H7 (cell line): ENCODE measurements around the gene MGAT1. TPM values are rescaled to one million over a fixed set of nuclear protein-coding genes. Genes with fewer than 3 reads are reported as not detected.

ENCODE experiments used
- DNase-seq: peaks from one replicate; pipeline ENCODE4 v3.0.0; 2012
- H3K27me3 ChIP-seq: 2 replicates; pipeline ENCODE4 v1.6.0; 2011; ENCODE audit warnings: mild to moderate bottlenecking, low read length; ENCODE audit not compliant: control insufficient read depth, insufficient read depth
- H3K36me3 ChIP-seq: replicated peaks from 2 replicates; pipeline ENCODE4 v1.5.1; 2011; ENCODE audit warnings: low read length; ENCODE audit not compliant: control insufficient read depth, insufficient read depth
- H3K4me3 ChIP-seq: 2 replicates; pipeline ENCODE4 v1.5.1; 2011; ENCODE audit warnings: low read depth, mild to moderate bottlenecking, control low read depth, low read length, moderate library complexity; ENCODE audit not compliant: insufficient read depth
- total RNA-seq: library from RNA; depleted of rRNA; stranded (reverse); fragments of >200 nt; shearing (Covaris generic); gene quantifications from 2 replicates; pipeline ENCODE4 v1.2.3, GENCODE V29; 2014

Gene MGAT1
- total RNA-seq, 1 experiment from 2014 or later = 77.8 TPM

DNA sequence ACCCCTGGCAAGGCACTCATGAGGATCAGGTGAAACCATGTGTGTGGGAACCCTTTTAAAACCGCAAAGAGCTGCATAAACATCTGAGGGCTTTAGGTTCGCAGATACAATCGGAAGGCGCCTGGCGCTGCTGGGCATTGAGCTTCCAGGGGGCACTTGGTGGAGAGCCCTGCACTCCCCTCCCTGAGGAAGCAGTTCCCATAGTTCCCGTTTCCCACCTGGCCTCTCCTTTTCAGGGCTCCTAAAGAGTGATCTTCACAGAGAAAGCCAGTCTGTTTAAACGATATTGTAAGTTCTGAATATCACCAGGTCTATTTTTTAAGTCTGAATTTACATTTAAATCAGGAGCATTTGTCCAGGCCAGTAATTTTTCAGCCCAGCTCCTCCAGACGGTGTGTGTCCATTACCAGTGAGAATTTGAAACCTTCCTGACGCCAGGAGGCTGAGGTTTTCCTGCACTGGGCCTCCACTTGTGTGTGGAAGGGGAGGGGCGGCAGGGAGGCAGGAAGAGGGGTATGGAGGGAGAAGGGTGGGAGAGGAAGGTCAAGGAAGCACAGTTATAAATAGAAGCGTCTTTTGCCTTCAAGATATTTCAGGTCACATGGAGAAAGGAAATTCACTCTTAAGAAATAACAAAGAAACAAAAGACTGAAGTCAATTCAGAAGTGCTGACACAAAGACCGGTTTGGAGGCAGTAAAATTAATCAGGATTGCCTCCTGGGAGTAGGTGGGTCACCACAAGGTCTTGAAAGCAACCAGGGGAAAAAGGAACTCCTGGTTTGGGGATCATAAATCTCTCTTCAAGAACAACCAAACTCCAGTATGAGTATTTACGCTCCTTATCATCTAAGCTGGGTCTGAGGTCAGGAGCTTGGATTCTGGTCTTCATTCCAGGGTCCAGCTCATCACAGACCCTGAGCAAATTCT, 14.3 kb upstream of the MGAT1 start:
- no peak overlapping the region for H3K4me3 ChIP-seq
- no peak for DNase-seq
- no peaks in the 10 kb centered on the region for H3K36me3 ChIP-seq
- no peaks in the 10 kb centered on the region for H3K27me3 ChIP-seq

DNA sequence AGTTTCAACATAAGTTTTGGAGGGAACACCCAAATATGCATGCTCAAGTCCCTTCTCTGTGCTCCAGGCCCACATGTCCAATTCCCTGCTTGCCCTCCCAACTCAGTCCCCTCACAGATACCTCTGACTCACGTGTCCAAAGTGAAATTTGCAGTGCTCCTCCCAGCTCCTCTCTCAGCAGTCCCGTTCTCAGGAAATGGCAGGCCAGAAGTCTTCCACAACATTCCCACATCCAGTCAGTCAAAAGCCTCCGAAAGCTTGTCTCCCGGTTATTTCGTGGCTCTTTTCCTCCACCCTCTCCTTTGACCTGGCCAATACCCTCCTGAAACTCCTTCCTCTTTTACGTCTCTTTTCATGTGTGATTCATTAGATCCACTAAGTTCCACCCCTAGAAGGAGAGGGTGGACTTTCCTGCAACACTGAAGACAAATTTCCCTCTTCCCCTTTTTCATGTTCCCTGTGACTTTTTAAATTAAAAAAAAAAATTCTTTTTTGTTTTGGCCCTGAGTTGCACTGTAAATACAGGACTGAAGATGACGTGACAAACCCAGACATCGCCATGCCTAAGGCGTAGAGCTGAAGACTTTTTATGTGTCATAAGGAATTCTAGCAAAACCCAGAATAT, 12.8 kb upstream of the MGAT1 start:
- Histone ChIP-seq H3K4me3 (no peak overlapping the region), H3K36me3 (no peaks in the 10 kb centered on the region), H3K27me3 (no peaks in the 10 kb centered on the region)
- DNase-seq = no peak

DNA sequence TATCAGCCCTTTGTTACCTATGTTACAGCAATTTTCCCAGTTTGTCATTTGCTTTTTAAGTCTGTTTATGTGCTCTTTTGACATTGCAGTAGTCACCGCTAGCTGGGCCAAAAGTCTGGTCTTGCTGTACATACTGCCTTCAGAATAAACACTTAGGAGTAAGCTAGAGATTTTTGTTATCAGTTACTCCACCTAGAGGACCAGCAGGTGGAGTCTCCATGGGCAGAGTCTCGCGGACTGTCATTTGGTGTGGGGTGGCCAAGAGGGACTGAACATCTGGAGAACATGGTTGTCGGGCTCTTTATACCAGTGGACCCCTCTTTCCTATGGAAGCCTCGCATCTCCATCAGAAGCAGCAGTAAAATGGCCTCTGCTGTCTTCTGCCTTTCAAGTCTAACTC, 10.8 kb upstream of the MGAT1 start:
- Histone ChIP-seq H3K36me3 (no peaks in the 10 kb centered on the region; the same call in 1 of the 2 replicates), H3K4me3 (no peak overlapping the region), H3K27me3 (no peaks in the 10 kb centered on the region)
- DNase-seq = no peak

DNA sequence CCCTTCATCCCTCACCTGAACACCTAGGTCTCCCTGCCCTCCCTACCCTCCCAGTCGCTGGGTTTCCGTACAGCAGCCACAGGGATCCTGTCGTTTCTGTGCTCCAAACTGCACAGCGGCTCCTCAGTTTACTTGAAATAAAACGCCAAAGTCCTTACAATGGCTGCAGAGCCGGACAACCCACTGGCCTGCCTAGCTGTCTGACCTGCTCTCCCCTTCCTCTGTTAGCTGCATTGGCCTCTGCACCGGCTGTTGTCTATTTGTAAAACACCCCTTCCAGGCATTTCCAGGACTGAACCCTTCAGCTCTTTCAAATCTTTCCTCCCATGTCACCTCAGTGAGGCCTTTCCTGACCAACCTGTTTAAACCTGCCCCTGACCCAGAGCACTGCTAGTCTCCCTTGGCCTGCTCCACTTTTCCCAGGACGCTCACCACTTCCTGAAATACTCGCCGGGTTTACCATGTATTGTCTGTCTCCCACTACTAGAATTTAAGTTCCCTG, 9.1 kb upstream of the MGAT1 start:
- Histone ChIP-seq H3K27me3 (no peaks in the 10 kb centered on the region), H3K36me3 (no peaks in the 10 kb centered on the region; the same call in 1 of the 2 replicates), H3K4me3 (no peak overlapping the region; the same call in 1 of the 2 replicates)
- no peak for DNase-seq

DNA sequence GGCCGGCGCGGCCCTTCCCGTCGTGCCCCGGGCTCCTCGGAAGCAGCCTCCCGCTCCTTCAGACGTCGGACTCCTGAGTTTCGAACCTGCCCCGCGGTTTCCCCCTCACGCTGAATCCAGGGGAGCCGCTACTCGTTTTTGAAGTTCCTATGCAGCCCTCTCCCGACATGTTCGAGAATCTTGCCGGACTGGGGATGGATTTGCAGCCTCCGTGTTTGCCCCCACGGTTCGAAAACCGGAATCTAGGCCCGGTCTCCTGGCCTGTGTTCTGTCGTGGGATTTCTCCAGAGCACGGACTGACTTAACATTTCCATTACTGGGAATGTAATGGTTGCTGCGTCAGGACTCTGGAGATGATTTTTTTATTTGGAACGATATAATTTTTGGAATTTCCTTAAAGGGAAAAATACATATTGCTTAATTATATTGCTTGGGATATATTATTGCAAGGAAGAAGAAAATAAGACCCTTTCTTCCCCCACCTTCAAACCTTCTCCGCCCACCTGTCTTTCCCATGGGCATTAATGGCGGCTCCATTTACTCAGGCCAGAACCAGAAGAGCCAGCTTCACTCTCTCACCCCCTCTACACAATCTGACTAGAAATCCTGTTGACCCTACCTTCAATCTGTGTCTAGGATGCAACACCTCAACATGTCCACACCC, 8.5 kb upstream of the MGAT1 start:
- H3K36me3 ChIP-seq = no peaks in the 10 kb centered on the region; the same call in 1 of the 2 replicates
- H3K27me3 ChIP-seq = no peaks in the 10 kb centered on the region
- DNase-seq = no peak
- peak overlapping the region; percentile 65 for H3K4me3 ChIP-seq

DNA sequence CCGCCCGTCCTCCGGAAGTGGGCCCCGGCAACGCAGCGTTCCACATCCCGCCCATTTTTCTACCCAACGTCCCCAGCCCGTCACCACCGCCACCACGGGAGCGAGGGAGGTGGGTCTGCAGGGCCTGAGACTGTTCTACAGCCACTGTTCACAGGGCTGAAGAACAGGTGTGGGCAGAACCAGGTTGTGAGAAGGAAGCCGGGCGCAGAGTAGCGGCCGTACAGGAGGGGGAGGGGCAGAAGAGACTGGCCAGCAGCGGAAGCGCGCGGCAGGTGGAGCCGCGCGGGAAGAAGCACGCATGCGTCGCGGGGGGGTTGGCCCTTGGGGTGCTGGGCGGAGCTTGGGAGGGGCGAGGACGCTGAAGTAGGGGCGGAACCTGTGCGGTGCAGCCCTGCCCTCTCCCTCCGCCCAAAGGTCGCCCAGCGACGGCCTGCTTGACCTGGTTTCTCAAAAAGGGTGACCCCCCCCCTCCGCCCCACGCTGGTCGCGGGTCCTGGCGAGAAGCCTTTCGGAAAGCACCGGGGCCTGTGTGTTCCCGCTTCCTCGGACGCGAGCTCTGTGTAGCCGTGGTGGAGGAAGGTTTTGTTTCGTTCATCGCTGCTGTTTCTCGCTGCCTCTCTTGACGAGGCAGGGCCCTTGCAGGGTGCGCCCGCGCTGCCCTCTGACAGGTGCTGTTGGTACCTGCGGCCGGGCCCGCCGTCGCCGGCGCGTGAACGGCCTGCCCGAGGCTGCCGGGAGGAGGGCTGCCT, 7.8 kb upstream of the MGAT1 start:
- H3K36me3 ChIP-seq = no peaks in the 10 kb centered on the region; the same call in 1 of the 2 replicates
- peak overlapping the region; percentile 65 for H3K4me3 ChIP-seq
- peak; percentile 97 for DNase-seq
- H3K27me3 ChIP-seq = no peaks in the 10 kb centered on the region

DNA sequence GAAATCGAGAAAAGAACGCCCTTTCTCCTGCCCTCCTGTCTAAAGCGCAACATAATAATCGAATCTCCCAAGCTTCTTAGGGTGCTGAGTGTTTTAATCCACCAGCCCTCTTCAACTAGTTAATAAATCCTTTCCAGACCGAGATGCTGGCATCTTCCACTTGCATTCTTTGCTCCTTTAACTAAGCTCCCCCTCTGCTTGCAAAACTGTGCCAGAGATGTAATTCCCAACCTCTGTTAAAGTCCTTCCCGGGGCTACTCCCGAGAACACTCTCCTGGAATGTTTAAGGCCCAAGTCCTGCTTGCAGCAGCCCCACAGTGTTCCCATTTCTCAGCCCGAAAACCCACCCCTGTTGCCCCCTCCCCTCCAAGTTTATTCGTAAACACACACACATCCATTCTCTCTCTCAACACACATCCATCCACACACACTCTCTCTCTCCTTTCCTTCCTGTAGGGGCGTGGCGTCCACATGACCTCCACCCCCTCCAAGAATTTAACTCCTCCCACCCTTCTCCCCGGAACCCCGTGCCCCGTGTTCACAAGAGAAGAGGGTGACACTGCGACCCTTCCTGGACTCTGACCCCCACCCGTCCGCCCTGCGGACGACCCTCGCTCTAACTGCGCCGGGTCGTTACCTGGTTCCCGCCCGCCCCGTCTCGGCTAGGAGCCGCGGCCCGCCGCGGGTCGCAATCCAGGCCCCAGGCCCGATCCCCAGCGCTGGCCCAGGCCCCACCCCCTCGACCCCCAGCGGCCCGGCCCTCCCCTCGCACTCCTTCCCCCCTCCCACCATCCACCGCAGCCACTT, 7.0 kb upstream of the MGAT1 start:
- Histone ChIP-seq H3K36me3 (no peaks in the 10 kb centered on the region; the same call in 1 of the 2 replicates), H3K27me3 (no peaks in the 10 kb centered on the region), H3K4me3 (peak overlapping the region; percentile 65)
- peak; percentile 98 for DNase-seq

DNA sequence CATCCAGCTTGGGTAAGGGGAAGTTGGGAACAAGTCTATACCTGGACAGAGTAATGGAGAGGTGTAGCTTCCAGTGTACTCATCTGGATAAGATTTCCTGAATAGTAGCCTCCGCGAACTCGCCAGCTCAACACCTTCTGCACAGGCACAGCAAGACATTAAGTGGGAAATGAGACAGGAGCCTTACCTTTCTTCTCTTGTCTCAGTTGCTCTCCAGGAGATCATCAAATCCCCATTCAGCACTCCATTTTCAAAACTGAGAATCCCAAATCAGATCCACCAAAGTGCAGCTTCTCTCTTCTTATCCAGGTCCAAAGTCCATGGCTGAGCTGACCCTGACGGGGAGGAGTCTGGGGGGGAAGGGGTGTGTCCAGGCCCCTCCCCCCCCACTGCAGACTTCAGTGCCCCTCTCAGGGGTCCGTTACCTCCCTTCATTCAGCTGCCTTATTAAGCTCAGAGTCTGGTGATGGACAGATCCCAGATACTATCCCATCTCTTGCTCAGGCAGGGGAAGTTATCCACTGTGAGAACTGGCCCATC, 5.9 kb upstream of the MGAT1 start:
- Histone ChIP-seq H3K36me3 (no peaks in the 10 kb centered on the region; the same call in 1 of the 2 replicates), H3K4me3 (no peak overlapping the region), H3K27me3 (no peaks in the 10 kb centered on the region)
- DNase-seq = peak; percentile 43

DNA sequence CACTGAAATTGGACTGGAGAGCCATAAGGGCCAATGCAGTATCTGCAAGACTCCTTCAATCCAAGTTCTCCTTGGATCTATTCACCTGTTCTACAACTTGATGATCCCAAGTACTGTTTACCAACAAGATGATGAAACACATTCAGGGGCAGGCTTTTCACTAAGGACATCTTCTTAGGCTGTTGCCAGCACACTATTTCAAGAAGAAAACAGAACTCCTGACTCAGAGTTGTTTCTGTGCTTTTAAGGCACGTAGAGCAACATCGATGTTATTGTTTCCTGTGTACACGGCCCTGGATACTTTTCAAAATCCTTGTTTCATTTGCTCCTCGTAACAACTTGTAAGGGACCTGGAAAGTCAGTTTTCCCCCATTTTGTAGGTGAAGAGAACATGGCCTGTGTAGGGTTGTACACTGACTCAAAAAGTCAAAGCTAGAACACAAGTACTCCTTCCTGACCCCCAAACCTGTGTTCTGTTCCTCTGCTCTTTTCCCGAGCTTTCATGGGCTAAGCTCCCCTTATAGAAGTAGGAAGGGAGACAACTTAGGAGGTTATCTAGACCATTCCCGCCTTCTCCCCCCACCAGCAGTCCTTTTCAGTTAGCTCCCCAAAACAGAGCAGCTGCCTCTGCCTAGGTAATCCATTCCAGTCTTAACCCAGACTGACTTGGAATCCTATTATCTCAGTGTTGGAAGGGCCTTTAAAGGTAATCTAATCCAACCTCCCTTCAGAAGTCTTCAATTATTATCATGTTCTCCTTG, 5.2 kb upstream of the MGAT1 start:
- H3K27me3 ChIP-seq = no peaks in the 10 kb centered on the region
- H3K36me3 ChIP-seq = no peaks in the 10 kb centered on the region; the same call in 1 of the 2 replicates
- no peak overlapping the region for H3K4me3 ChIP-seq
- no peak for DNase-seq

DNA sequence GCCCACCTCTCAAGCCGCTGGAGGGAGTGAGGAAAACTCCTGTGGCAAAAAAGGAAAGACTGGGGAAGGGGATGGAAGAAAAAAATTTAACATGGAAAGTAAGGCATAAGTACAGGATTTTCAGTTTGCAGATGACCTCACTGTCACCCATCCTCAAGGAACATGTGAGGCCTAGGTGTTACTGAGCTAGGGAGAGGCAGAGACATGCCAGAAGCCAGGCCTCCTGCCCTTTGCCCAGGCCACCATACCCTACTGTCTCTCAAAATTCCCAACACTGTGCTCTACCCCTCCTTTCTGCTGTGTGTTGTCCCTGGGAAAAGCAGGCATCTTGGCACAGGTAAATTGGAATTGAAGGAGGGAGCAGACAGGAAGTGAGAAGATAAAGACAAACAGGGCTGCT, 4.4 kb upstream of the MGAT1 start:
- no peak for DNase-seq
- Histone ChIP-seq H3K4me3 (no peak overlapping the region), H3K36me3 (no peaks in the 10 kb centered on the region; the same call in 1 of the 2 replicates), H3K27me3 (no peaks in the 10 kb centered on the region)

DNA sequence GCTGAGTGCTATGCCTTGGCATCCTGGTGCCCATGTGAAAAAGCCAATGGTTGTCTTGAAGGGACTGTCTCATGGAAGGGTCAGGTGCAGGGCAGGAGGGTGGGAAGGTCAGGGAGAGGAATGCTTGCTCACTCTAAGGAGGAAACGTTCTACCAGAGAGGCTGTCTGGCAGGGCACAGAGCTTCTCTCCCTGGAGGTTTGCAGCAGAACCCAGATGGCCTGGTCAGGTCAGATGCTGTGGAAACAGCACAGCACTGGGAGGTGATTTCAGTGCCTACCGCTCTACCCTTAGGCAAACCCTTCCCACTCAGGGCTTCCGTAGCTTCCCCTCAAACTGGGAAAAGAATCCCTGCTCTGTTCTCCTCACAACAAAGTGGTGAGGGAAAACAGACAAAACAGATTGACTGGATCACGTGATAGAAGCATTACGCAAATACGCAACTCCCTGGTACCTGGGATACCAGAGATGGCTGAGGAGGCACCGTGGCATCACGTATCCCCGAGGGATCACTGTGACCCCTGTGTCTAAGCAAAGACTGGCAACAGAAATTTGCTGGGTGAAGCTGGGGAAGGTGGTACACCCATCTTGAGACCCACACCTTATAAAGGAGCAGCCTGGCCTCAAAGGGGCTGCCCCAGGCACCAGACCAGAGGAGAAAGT, 3.9 kb upstream of the MGAT1 start:
- no peak for DNase-seq
- no peak overlapping the region for H3K4me3 ChIP-seq
- H3K36me3 ChIP-seq = no peaks in the 10 kb centered on the region; the same call in 1 of the 2 replicates
- H3K27me3 ChIP-seq = no peaks in the 10 kb centered on the region

DNA sequence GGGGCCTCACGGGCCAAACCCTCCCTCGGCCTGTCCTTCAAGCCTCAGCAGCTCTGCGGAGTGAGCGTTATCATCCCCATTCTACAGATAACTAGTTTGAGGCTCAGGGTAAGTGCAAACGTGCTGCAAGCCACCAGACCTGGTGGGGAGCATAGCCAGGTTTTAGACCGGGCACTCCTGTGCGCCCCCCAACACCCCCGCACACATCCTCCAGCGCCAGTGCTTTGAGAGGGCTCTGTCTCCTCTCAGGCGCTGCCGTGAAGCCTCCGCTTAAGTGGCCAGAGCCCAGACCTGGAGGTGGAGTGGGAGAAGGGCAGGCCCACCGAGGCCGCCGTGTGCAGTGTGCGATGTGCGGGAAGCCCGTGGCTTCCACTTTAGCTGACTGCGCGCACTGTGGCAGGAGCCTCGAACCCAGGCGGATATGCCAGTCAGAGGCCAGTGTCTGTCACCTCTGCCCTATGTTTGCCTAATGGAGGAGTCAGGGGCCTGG, 1.6 kb upstream of the MGAT1 start:
- Histone ChIP-seq H3K36me3 (no peaks in the 10 kb centered on the region; the same call in none of the 2 replicates), H3K27me3 (no peaks in the 10 kb centered on the region), H3K4me3 (no peak overlapping the region)
- DNase-seq = no peak
